ENCODE measurements around the gene ZFP36L1.
"Not testable (repeated sequence)": the region's sequence is repeated elsewhere in the genome, so short reads cannot be mapped to it uniquely, and the experiment has no call there.

ZFP36L1 gene

GRCh38 chr14:68782091-68782981, 10.5 kb downstream of the ZFP36L1 start:
- DNase-seq: no peak

- DNase-seq: no peak
Observed at GRCh38 chr14:68781161-68782021, 11.5 kb downstream of the ZFP36L1 start.

- no peak for DNase-seq
Observed at GRCh38 chr14:68780358-68781160, 12.3 kb downstream of the ZFP36L1 start.

DNA sequence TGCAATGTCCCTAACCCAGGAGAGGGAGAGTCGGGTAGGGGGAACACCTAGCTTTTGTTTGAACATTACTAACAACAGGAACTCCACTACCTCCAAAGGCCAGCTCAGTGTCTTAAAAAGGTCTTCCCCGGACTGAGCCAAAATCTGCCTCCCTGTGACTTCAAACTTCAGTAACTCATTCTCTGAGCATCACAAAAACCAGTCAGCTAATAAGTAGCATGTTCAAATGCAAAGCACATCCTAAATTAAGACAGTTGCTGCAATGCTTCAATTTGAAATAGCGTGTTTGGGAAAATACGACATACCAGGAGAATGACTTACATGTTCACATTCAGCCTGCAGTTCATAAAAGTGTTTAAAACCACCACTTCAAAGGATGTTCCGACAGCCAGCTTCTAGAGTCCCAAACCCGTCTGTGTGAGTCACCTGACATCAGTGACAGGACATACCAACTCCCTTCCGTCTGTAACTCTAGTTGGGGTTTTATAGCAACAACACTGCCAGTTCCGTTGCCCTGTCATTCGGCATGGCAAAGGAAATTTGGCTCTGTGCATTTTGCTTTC, 13.0 kb downstream of the ZFP36L1 start:
- no peak for DNase-seq

GRCh38 chr14:68777644-68778043, 15.2 kb downstream of the ZFP36L1 start:
- no peak for DNase-seq

- no peak for DNase-seq
Observed at GRCh38 chr14:68775614-68776126, 17.2 kb downstream of the ZFP36L1 start.

- no peak for DNase-seq
Observed at GRCh38 chr14:68774771-68775613, 17.9 kb downstream of the ZFP36L1 start.

DNA sequence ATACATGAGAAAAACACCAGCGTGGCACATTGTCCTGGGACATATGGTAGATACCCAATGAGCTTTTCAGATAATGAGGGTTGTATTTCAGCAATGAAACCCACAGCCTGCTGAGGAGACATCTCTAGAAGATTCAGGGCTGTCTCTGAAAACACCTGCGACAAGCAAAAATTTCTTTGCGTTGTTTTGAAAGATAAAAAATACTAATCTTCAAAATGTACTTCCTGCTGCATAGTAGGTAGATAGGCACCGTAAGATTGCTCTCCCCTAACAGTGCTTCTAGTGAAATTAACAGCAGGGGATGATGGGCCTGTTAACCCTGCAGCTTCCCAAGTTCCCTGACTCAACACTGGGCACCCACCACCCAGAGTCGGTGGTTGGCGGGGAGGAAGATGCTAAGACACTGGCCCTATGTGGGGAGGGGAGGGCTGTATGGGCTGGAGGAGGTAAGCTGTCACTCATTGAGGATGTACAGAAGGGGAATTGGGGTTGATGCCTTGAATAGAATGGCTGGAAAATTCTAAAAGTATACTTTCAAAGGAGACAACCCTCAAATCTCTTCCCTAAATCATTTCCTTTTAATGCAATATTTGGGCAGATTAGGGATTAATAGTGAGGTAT, 20.0 kb downstream of the ZFP36L1 start:
- DNase-seq: no peak

GRCh38 chr14:68771631-68772030, 21.2 kb downstream of the ZFP36L1 start:
- no peak for DNase-seq

- no peak for DNase-seq
Observed at GRCh38 chr14:68770553-68771286, 22.1 kb downstream of the ZFP36L1 start.

- DNase-seq: no peak
Observed at GRCh38 chr14:68770051-68770450, 22.8 kb downstream of the ZFP36L1 start.

GRCh38 chr14:68768316-68768715, 24.6 kb downstream of the ZFP36L1 start:
- no peak for DNase-seq

GRCh38 chr14:68767248-68767645, 25.6 kb downstream of the ZFP36L1 start:
- no peak for DNase-seq

DNA sequence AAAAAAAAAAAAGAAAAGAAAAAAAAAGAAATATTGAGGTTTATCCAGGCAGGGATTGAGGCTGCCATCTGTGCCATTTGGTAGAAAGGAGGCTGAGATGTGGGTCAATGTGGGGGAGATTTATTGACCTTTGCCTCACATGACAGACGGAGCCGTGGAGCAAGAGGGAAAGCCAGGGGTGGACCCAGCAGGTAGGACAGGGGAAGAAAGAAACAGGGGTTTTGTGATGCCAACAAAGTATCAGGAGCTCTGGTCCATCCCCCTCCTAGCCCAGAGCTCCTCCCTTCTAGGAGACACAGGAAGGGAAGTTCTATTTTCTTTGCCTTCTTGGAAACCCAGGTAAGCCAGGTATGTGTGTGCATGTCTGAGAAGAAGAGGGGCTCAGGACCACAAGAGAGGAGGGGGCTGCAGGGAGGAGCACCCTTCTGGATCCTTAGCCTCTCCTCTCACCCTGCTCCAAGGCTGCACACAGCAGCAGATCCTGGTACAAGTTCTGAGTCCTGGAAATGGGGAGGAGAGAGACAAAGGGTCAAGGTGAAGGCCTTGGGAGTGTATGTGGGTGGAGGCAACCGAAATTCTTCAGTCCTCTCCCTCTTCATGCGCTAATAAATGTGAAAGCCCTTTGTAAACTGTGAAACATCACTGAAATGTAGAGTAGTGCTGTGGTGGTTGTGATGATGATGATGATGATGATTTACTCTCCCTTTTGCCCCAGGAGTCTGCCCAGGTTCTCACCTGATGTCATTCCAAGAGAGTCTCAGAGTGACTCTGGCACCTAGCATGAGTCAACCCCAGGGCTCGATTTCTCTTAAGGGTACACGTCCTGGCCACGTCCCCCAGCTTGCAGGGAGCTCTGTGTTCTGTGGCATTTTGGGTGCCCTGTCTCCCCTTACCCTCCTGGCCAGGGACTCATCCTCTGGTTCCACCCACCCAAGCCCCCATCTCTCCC, 26.3 kb downstream of the ZFP36L1 start:
- DNase-seq: no peak

GRCh38 chr14:68763843-68764242, 29.0 kb downstream of the ZFP36L1 start:
- DNase-seq: not testable (repeated sequence)

DNA sequence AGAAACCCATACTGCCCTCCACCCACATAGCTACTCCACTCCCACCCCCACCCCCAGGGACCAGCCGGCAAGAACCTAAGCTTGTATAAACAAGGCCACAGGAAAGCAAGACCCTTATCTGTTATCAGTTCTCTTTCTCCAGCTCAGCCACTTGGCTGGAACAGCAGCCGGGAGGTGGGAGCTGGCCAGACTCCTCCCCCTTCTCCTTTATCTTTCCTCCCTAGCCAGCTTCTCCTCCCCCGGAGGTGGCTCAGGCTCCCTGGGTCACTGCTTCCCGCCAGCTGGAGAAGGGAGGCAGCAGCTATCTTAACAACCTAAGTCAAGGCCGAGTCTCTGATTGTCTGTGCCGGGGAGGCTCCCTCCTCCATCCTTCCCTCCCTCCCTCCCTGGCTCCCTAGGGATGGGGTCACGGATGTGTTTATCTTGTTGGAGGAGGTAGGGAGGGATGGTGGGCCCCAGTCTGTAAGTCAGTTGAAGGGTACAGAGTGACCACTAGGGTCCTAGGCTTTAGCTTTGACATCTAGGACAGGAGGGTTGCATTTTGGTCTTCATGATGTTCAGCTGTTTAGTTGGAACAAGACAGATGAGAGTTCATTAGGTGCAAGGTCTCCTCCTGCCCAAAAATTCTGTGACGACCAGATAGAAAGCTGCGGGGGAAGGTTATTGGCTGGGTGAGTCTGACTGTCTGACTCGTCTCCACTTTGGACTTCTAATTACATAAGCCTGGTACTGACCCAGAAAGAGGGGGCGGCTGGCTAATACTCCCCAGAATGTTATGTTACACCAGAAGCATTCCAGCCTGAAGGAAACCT, 29.7 kb downstream of the ZFP36L1 start:
- DNase-seq: no peak

- no peak for DNase-seq
Observed at GRCh38 chr14:68761391-68761790, 31.5 kb downstream of the ZFP36L1 start.

GRCh38 chr14:68760761-68761160, 32.1 kb downstream of the ZFP36L1 start:
- no peak for DNase-seq
